SK-N-MC (cell line): ENCODE data around the gene SNHG17.
"Not testable (repeated sequence)": the region's sequence is repeated elsewhere in the genome, so short reads cannot be mapped to it uniquely, and the experiment has no call there.

Source experiments
- DNase-seq: peaks from one replicate; pipeline ENCODE4 v3.0.0-alpha.2; 2011; ENCODE audit warnings: low read depth, low spot score
- H3K27ac ChIP-seq: fragments of 200-600 bp; sonication (generic); 2 replicates; pipeline ENCODE4 v1.5.1; 2016; ENCODE audit warnings: mixed run types
- H3K36me3 ChIP-seq: fragments of 200-600 bp; sonication (generic); 2 replicates; pipeline ENCODE4 v1.6.1; 2017; ENCODE audit warnings: antibody characterized with exemption, low read length, mixed read lengths; ENCODE audit not compliant: insufficient read depth
- H3K4me3 ChIP-seq: fragments of 200-600 bp; sonication (generic); 2 replicates; pipeline ENCODE4 v1.5.1; 2016
- H3K9ac ChIP-seq: fragments of 200-600 bp; sonication (generic); 2 replicates; pipeline ENCODE4 v1.8.0; 2017; ENCODE audit warnings: mixed run types, mixed read lengths; ENCODE audit not compliant: insufficient read length
- H3K9me3 ChIP-seq: fragments of 200-600 bp; sonication (generic); 2 replicates; pipeline ENCODE4 v1.6.1; 2017; ENCODE audit warnings: low read depth, mild to moderate bottlenecking, antibody characterized with exemption, low read length, moderate library complexity, mixed read lengths
- EZH2 ChIP-seq: fragments of 200-600 bp; sonication (generic); IDR thresholded peaks from one replicate; pipeline ENCODE4 v1.6.1; 2017; ENCODE audit warnings: antibody characterized with exemption
- FOXP2 ChIP-seq: optimal IDR thresholded peaks from 2 replicates; pipeline ENCODE3; 2011; ENCODE audit warnings: mild to moderate bottlenecking, moderate library complexity; ENCODE audit not compliant: insufficient read depth; ENCODE audit errors: extremely low read length, control extremely low read depth
- POLR2AphosphoS5 ChIP-seq: IDR thresholded peaks from 2 replicates; pipeline ENCODE4 v1.6.1; 2012; ENCODE audit warnings: mild to moderate bottlenecking, low read depth, low read length, borderline replicate concordance

The SNHG17 gene

GRCh38 chr20:38383147-38383546 lies 52.0 kb downstream of the SNHG17 start:
- no peak overlapping the region for H3K27ac ChIP-seq
- TF ChIP-seq POLR2AphosphoS5 (no peak), FOXP2 (no peak), EZH2 (no peak)
- DNase-seq, result no peak
- no peak overlapping the region for H3K4me3 ChIP-seq
- H3K9me3 ChIP-seq, result no peaks in the 10 kb centered on the region
- no peaks in the 10 kb centered on the region for H3K36me3 ChIP-seq
- H3K9ac ChIP-seq, result no peak overlapping the region

GRCh38 chr20:38377838-38378237 lies 57.3 kb downstream of the SNHG17 start:
- H3K9me3 ChIP-seq, H3K27ac ChIP-seq, H3K36me3 ChIP-seq, DNase-seq, H3K4me3 ChIP-seq, H3K9ac ChIP-seq: not testable (repeated sequence)

GRCh38 chr20:38377039-38377685 lies 58.0 kb downstream of the SNHG17 start:
- TF ChIP-seq EZH2, result no peak
- no peak for TF ChIP-seq POLR2AphosphoS5
- no peak for TF ChIP-seq FOXP2
- Histone ChIP-seq H3K9ac (no peak overlapping the region), H3K27ac (no peak overlapping the region), H3K4me3 (no peak overlapping the region), H3K9me3 (no peaks in the 10 kb centered on the region), H3K36me3 (no peaks in the 10 kb centered on the region)
- no peak for DNase-seq

GRCh38 chr20:38373898-38374297 lies 61.2 kb downstream of the SNHG17 start:
- TF ChIP-seq FOXP2, result no peak
- TF ChIP-seq EZH2, result no peak
- TF ChIP-seq POLR2AphosphoS5, result no peak
- no peak overlapping the region for H3K27ac ChIP-seq

GRCh38 chr20:38373231-38373867 lies 61.8 kb downstream of the SNHG17 start:
- H3K27ac ChIP-seq, result no peak overlapping the region
- no peaks in the 10 kb centered on the region for H3K9me3 ChIP-seq
- TF ChIP-seq POLR2AphosphoS5 (no peak), FOXP2 (no peak), EZH2 (no peak)
- no peak for DNase-seq
- no peak overlapping the region for H3K9ac ChIP-seq
- H3K4me3 ChIP-seq, result no peak overlapping the region
- H3K36me3 ChIP-seq, result no peaks in the 10 kb centered on the region

More at GRCh38 chr20:38373898-38374297, 61.2 kb downstream of the SNHG17 start:
- H3K36me3 ChIP-seq, result no peaks in the 10 kb centered on the region
- DNase-seq, result no peak
- H3K9ac ChIP-seq, result no peak overlapping the region
- no peaks in the 10 kb centered on the region for H3K9me3 ChIP-seq
- H3K4me3 ChIP-seq, result no peak overlapping the region

- Histone ChIP-seq H3K27ac (no peak overlapping the region), H3K36me3 (no peaks in the 10 kb centered on the region), H3K4me3 (no peak overlapping the region), H3K9me3 (no peaks in the 10 kb centered on the region), H3K9ac (no peak overlapping the region)
- DNase-seq, result no peak
- no peak for TF ChIP-seq FOXP2
- TF ChIP-seq POLR2AphosphoS5, result no peak
- no peak for TF ChIP-seq EZH2
Measured at GRCh38 chr20:38372806-38373205, 62.3 kb downstream of the SNHG17 start.
